Endometrial microvascular endothelial cells (primary cell): ENCODE results near the gene FHAD1. TPM values are rescaled to one million over a fixed set of nuclear protein-coding genes. Genes with fewer than 3 reads are reported as not detected.

Source experiments
- total RNA-seq: library from RNA; depleted of rRNA; stranded (reverse); fragments of >200 nt; gene quantifications from one replicate; pipeline ENCODE4 v1.2.3, GENCODE V29; 2015; ENCODE audit errors: inconsistent ontology term

The FHAD1 gene
- total RNA-seq, 1 donor from 2014 or later: 1.2 TPM

Other genes with a start within 250 kb of the FHAD1 start
- 18.1 TPM for gene TMEM51, start 93.5 kb upstream of the FHAD1 start, total RNA-seq
- gene EFHD2, start 162.7 kb downstream of the FHAD1 start, total RNA-seq: 162 TPM
- gene CTRC, start 191.2 kb downstream of the FHAD1 start, total RNA-seq: not detected
- not detected for gene CELA2A, start 209.5 kb downstream of the FHAD1 start, total RNA-seq
- not detected for gene CELA2B, start 228.9 kb downstream of the FHAD1 start, total RNA-seq